Endothelial cell of umbilical vein (primary cell): ENCODE measurements around the gene PCDH8. TPM values are rescaled to one million over a fixed set of nuclear protein-coding genes. Genes with fewer than 3 reads are reported as not detected.
A peak's percentile ranks its signal among the peaks of the same experiment; 100 is the strongest.

ENCODE experiments used
- BruUV-seq: library from RNA; stranded (reverse); fragments of 400-500 nt; replicated peaks from 2 replicates; lab custom pipeline; 2021; lab: Mats Ljungman, UMichigan
- CTCF ChIA-PET: fragments of 300-600, 350-600 bp; sonication (Branson Sonifier 250); formaldehyde crosslinking; loops from one replicate; lab custom pipeline; 2021; ENCODE audit warnings: antibody characterized with exemption, inconsistent platforms; lab: Charles Lee
- POLR2A ChIA-PET: fragments of 300-600, 350-600 bp; sonication (Branson Sonifier 250); formaldehyde crosslinking; loops from one replicate; lab custom pipeline; 2021; ENCODE audit warnings: antibody characterized with exemption, inconsistent platforms; lab: Charles Lee
- DNase-seq: peaks from one replicate; pipeline ENCODE4 v3.0.0-alpha.2; 2011; ENCODE audit warnings: low read depth, low spot score
- FAIRE-seq: peaks from 2 replicates; lab custom pipeline; 2011; peaks lifted over from hg19 to GRCh38; lab: Jason Lieb, UNC
- H2AFZ ChIP-seq: 2 replicates; pipeline ENCODE4 v1.6.0; 2012; ENCODE audit warnings: low read depth, low read length, control low read depth, inconsistent platforms
- H3K27ac ChIP-seq: 2 replicates; pipeline ENCODE4 v1.5.1; 2011; ENCODE audit warnings: low read depth, mild to moderate bottlenecking, control low read depth, low read length, moderate library complexity; ENCODE audit not compliant: insufficient read depth
- H3K27me3 ChIP-seq, 2 experiments: 2 replicates each; pipeline versions ENCODE4 v1.6.0 to v1.6.1; 2011; ENCODE audit warnings: low read length in 2 of 2, mixed read lengths in 1 of 2; ENCODE audit not compliant: control insufficient read depth in 2 of 2, insufficient read depth in 2 of 2
- H3K36me3 ChIP-seq, 2 experiments: 2 replicates in 1 of 2; 3 replicates in 1 of 2; pipeline ENCODE4 v1.5.1; 2011; ENCODE audit warnings: low read length in 2 of 2, mild to moderate bottlenecking in 1 of 2, moderate library complexity in 1 of 2; ENCODE audit not compliant: control insufficient read depth in 2 of 2, insufficient read depth in 2 of 2; ENCODE audit errors: extremely low read depth in 1 of 2
- H3K4me1 ChIP-seq: 3 replicates; pipeline ENCODE4 v1.5.1; 2011; ENCODE audit warnings: mild to moderate bottlenecking, low read length; ENCODE audit not compliant: control insufficient read depth, insufficient read depth; ENCODE audit errors: extremely low read depth
- H3K4me2 ChIP-seq: 2 replicates; pipeline ENCODE4 v1.6.1; 2011; ENCODE audit warnings: low read length, control low read depth, mixed read lengths; ENCODE audit not compliant: insufficient read depth
- H3K4me3 ChIP-seq, 3 experiments: fragments of 200-600 bp in 1 of 3; sonication (generic), shearing (Covaris generic) in 1 of 3; replicated peaks in 1 of 3; 2 replicates each; pipeline ENCODE4 v1.5.1; 2011 to 2016; ENCODE audit warnings: control low read depth in 3 of 3, low read length in 3 of 3, mild to moderate bottlenecking in 2 of 3, inconsistent platforms in 1 of 3, low read depth in 1 of 3, moderate library complexity in 1 of 3; ENCODE audit not compliant: insufficient read depth in 1 of 3
- H3K79me2 ChIP-seq: 2 replicates; pipeline ENCODE4 v1.6.0; 2012; ENCODE audit warnings: low read length, inconsistent platforms; ENCODE audit not compliant: control insufficient read depth, insufficient read depth
- H3K9ac ChIP-seq: replicated peaks from 2 replicates; pipeline ENCODE3; 2011; ENCODE audit warnings: low read length, control low read depth; ENCODE audit not compliant: insufficient read depth; ENCODE audit errors: extremely low read depth
- H3K9me1 ChIP-seq: replicated peaks from 3 replicates; pipeline ENCODE4 v1.6.0; 2011; ENCODE audit warnings: mild to moderate bottlenecking, low read length; ENCODE audit not compliant: control insufficient read depth, insufficient read depth; ENCODE audit errors: extremely low read depth
- H3K9me3 ChIP-seq: replicated peaks from 2 replicates; pipeline ENCODE4 v1.5.1; 2012; ENCODE audit warnings: low read length, inconsistent platforms; ENCODE audit not compliant: control insufficient read depth, insufficient read depth
- H4K20me1 ChIP-seq: replicated peaks from 2 replicates; pipeline ENCODE3; 2011; ENCODE audit warnings: mild to moderate bottlenecking, low read length; ENCODE audit not compliant: control insufficient read depth, insufficient read depth; ENCODE audit errors: extremely low read depth
- EZH2 ChIP-seq: IDR thresholded peaks from 2 replicates; pipeline ENCODE4 v1.6.1; 2012; ENCODE audit warnings: borderline replicate concordance, low read depth, mild to moderate bottlenecking, moderate library complexity, low read length, inconsistent platforms; ENCODE audit not compliant: severe bottlenecking
- GATA2 ChIP-seq: IDR thresholded peaks from 2 replicates; pipeline ENCODE4 v1.7.0; 2011; ENCODE audit warnings: low read depth, mild to moderate bottlenecking, moderate library complexity, mixed read lengths, low read length; ENCODE audit not compliant: insufficient read length, insufficient read depth
- MYC ChIP-seq: IDR thresholded peaks from one replicate; pipeline ENCODE4 v1.6.1; 2011; ENCODE audit warnings: mild to moderate bottlenecking, low read depth, low read length
- dilution Hi-C: fragments of 300-500 bp; cut with MboI; formaldehyde crosslinking; loops from one replicate; pipeline ENCODE4 v1.15.0; 2019; ENCODE audit warnings: low sequenced_read_pairs; ENCODE audit not compliant: extremely low pct_ligation_motif_present
- intact Hi-C: fragments of 100-400 bp; cut with micrococcal nuclease; formaldehyde crosslinking; loops from one replicate; pipeline ENCODE4 v1.10.0; 2022
- polyA plus RNA-seq, 4 experiments: library from polyadenylated mRNA; depleted of rRNA in 3 of 4; stranded (reverse) in 3 of 4; unstranded in 1 of 4; fragments of >200 nt; gene quantifications; 2 replicates each; pipeline versions ENCODE4 v1.2.1 to v1.2.3, GENCODE V29; 2011 to 2012; ENCODE audit warnings: missing spikeins in 1 of 4
- total RNA-seq: library from RNA; stranded (reverse); gene quantifications from 2 replicates; pipeline ENCODE4 v1.2.3, GENCODE V29; 2021
- TF ChIP-seq, protein P1 (sequence below), 2 donors: IDR thresholded peaks; 1 replicate in 1 of 2; 2 replicates in 1 of 2; pipeline ENCODE4 v1.5.1; 2011; ENCODE audit warnings: low read length in 2 of 2, mild to moderate bottlenecking in 2 of 2, moderate library complexity in 2 of 2, control low read depth in 1 of 2, inconsistent platforms in 1 of 2, low read depth in 1 of 2; ENCODE audit not compliant: insufficient read depth in 1 of 2; ENCODE audit errors: extremely low read depth in 1 of 2

Gene PCDH8
- total and polyA plus RNA-seq, 2 donors (not counting 3 experiments of a cell fraction or from before 2014, with no cell fraction given) = not detected

DNA sequence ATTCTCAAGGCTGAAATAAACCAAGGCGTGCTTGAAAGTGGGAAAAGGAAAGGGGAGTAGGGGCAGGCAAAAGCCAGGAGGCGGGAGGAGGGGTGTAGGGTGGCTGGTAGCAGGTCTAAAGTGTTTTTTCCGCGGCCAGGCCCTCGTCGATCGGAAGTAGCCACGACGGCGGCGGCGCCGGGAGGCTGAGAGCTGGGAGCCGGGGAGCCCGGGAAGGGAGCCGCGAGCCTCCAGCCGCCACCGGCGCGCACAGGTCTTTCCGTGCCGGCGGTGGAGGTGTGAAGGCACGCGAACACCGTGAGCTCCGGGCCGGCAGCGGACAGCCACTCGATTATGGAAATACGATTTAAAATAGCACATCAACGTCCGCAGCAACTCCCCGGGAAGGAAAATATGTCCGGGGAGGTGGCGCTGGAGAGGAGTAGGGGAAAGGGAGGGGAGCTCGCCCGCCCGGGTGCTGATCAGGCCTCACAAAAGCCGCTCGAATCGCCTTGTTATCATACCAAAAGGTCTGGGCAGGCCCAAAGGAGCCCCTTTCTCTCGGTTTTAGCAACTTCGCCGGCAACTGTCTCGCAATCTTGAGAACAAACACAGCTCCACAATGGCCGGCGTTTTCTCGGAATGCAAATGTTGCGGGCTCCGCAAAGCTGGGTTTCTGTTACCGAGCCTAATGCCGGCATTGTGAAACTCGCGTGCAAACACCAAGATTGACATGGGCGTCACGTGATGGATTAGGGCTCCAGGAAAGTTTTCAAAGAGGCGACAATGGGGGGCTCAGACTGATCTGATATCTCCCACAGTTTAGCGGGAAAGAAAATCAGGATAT, 2.9 kb upstream of the PCDH8 start:
- H3K9me1 ChIP-seq = no peaks in the 10 kb centered on the region
- H2AFZ ChIP-seq = peak overlapping the region; percentile 33
- H3K4me3 ChIP-seq = peak overlapping the region; percentile 42 to 56 (median 45)
- intact Hi-C loops (loop anchor here (5.0 kb wide), 1 partner anchor 116 kb away; no protein-coding TSS in a partner anchor), dilution Hi-C loops (no loop called here)
- H3K9me3 ChIP-seq = no peaks in the 10 kb centered on the region
- H3K79me2 ChIP-seq = no peaks in the 10 kb centered on the region
- no peak overlapping the region for H3K9ac ChIP-seq
- POLR2A ChIA-PET = no interaction called here
- H3K4me2 ChIP-seq = peak overlapping the region; percentile 81
- no peak overlapping the region for H3K27ac ChIP-seq
- FAIRE-seq = no peak
- peaks cover 5% of the 10 kb centered on the region for H3K4me1 ChIP-seq
- TF ChIP-seq MYC (no peak), GATA2 (no peak), EZH2 (peak; percentile 60)
- TF ChIP-seq, protein P1, sequence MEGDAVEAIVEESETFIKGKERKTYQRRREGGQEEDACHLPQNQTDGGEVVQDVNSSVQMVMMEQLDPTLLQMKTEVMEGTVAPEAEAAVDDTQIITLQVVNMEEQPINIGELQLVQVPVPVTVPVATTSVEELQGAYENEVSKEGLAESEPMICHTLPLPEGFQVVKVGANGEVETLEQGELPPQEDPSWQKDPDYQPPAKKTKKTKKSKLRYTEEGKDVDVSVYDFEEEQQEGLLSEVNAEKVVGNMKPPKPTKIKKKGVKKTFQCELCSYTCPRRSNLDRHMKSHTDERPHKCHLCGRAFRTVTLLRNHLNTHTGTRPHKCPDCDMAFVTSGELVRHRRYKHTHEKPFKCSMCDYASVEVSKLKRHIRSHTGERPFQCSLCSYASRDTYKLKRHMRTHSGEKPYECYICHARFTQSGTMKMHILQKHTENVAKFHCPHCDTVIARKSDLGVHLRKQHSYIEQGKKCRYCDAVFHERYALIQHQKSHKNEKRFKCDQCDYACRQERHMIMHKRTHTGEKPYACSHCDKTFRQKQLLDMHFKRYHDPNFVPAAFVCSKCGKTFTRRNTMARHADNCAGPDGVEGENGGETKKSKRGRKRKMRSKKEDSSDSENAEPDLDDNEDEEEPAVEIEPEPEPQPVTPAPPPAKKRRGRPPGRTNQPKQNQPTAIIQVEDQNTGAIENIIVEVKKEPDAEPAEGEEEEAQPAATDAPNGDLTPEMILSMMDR (IDR thresholded peaks at IDR 0.05; ENCODE audit: extremely low read depth in 1 of 2, insufficient read depth in 1 of 2, low read depth in 1 of 2, low read length in 2 of 2) = no peak
- no peaks in the 10 kb centered on the region for H3K36me3 ChIP-seq
- H4K20me1 ChIP-seq = no peaks in the 10 kb centered on the region
- DNase-seq = no peak
- CTCF ChIA-PET = interaction anchor here (0.9 to 1.2 kb wide), 3 partner anchors 9 to 42 kb away, joined by 3 to 6 read pairs (median 4); no protein-coding TSS in a partner anchor
- no TSS peak for BruUV-seq
- H3K27me3 ChIP-seq = peaks cover 46 to 62% of the 10 kb centered on the region in 2 experiments
